Stimulated activated CD8-positive, alpha-beta memory T cell treated with anti-CD3 and anti-CD28 coated beads, Interleukin-4, amount 100 ng/mL, for 4 hours (primary cell): ENCODE results near the gene UGT1A1.

Experiments used
- DNase-seq, 2 donors: peaks; one replicate each; pipeline ENCODE4 v3.0.0-alpha.2; 2020; ENCODE audit warnings: low read depth in 2 of 2, low spot score in 1 of 2

The UGT1A1 gene

DNA sequence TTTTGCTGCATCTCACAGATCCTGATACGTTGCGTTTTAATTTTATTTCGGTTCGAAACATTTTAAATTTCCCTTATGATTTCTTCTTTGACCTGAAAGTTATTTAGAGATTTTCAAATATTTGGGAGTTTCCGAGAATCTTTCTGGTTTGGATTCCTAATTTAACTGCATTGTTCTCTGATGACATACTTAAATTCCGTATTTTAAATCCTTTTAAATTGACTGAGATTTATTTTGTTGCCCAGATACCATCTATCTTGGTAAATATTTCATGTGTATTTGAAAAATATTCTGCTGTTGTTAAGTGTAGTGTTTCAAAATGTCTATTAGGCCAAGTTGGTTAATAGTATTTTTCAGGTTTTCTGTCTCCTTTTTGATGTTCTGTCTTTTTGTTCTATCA lies 55.8 kb downstream of the UGT1A1 start:
- DNase-seq = no peak

DNA sequence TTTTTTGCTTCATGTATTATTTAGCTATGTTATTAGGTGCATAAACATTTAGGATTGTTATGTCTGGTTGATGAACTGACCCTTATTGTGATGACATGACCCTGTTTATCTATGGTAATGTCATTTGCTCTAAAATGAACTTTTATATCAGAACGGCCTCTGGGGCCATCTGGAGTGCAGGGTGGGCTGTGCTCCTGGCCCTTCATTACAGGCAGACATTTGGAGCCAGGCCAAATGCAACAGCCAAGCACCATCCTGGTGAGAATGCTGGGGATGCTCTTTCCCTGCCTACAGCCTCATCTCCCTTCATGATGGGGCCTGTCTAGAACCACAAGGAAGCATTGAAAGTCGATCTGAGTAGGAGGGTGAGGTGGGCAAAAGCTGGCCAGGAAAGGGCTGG lies 56.3 kb downstream of the UGT1A1 start:
- DNase-seq = no peak

DNA sequence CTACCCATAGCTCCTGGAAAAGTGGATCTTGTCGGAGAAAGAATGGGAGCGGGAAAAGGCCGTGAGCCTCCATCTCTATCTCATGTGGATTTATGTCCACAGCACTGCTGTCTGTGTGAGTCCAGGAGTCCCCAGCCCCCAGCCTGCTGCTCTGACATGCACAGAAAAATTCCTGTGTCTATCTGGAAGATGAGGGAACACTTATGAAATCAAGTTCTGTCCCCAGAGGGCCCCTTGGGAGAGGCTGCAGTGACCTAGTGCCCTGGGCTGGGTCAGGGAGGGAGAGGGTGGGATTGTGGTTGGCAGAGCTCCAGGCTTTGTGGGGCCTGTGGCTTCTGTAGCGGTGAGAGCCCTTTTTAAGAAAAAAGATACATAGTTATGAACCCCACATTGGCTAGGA lies 56.7 kb downstream of the UGT1A1 start:
- no peak for DNase-seq

DNA sequence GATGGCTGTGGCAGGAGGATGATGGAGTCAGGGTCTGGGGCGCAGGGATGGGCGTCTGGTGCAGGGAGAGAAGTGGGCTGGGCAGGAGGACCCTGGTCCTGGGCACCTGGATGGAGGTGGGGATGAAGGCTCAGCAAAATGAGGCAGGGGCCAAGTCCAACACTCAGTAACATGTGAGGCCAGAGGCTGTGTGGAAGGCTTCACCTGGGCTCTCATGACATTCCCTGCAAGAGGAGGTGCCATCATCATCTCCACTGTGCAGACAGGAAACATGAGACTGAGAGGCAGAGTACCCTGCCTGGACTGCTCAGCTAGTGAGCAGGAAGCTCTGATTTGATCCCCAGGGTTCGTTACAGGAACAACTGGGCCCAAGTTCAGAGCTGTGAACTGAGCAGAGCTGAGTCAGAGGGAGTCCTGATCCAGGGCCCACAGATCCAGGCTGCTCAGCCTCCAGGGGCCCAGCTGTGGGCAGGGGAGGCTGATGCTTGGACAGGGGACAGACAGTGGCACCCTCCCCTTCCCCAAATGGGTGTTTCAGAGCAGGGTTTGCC lies 57.4 kb downstream of the UGT1A1 start:
- no peak for DNase-seq

DNA sequence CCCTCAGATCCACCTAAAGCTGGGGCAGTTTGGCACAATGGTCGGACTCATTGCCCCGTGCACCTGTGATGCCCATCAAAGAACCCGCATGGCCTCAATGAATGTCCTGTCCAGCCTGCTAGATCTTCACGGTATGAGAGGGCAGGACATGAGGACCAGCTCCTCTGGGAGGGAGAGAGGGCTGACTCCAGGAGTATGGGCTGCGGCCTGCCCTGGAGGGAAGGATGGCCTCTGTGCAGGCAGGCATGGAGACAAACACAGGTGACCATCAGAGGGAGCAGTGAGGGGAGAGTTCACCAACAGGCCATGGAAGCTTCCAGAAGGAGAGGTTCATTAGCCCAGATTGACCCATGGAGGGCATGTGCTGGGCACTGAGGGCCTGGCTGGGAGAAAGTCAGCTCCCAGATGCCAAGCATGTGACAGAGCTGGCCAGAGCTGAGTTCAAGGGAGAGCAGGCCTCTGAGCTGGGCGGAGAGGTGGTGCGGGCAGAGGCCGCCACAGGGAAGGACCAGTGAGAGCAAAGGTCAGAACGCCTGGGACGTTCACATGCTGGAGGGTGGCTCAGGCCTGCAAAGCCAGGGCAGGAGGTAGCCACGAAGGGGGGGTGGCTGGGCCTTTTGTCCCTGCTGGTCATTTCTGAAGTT lies 58.0 kb downstream of the UGT1A1 start:
- no peak for DNase-seq

DNA sequence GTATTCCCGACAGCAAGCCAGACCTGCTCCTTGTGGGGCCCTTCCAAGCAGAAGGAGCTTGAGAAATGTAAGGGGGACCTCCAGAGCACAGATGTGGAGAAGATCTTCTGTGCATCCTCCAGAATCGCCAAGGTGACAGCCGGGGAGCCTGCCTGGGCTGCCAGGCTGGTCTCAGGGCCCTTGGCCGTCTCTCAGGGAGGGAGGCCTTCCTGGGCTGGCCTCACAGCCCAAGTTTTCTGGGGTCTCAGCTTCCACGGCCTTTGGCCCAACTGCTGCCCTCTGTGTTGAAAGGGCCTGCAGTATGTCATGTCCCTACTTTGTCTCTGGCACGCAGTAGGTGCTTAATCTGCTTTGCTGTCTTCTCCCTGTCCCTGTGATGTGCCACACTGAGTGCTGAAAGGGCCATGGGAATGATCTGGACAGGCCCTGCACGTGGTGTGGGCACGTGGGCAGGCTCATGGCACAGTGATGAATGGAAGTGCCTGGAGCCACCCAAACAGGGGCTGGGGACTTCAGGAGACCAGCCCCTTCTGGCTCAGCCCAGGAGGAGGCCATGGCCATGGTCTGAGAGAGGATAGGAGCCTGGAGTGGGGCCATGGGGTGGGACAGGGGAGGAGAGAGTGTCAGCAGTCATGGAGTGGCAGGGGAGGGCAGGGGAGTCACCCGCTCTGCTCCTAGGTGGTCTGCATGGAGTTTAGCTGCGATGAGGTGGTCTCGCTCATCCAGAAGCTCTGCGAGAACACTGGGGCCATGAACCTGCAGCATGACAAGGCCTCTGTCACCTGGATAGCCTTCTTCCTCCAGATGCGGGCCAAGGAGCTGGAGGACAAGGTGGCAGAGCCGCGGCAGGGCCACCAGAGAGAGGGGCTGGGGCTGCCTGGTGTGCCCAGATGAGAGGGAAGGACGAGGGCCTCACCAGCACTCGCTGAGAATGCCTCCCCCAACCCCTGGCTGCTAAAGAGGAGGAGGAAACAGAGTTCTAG lies 58.9 kb downstream of the UGT1A1 start:
- no peak for DNase-seq

DNA sequence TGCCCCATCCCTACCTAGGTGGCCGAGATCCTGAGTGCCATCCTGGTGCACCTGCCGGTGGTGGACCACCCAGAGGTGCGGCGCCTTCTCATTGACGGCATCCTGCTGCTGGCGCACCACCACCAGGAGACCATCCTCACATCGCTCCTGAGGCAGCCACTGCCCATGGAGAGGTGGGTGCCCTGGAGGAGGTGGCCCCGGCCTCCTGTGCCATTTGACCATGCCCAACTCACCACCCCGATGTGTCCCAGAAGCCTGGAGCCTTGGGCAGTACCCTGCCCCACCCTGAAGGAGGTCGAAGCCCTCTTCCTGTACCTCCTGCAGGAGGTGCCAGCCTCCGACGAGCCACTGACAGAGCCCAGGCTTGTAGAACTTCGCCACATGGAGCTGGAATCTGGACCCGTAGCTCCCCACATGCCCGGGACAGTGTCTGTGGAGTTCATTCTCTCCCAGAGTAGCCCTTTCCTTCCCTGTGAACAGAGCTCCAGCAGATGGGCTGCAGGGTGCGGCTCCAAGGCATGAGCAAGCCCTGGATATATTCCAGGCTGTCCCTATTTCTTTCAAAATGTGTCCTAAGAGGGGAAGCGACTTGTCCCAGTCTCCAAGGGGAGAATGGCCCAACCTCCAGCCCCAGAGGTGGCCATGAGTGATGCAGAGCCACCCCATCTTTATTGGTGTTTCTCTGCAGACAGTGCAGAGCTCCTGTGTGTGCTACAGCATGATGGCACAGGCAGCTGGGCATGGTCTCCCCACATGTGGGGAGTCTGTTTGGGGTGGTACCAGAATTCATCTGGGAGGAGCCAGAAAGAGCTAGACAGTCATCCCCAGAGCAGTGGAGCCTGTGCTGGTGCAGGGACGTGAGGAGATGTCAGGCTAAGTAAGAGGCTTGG lies 60.1 kb downstream of the UGT1A1 start:
- DNase-seq = no peak

DNA sequence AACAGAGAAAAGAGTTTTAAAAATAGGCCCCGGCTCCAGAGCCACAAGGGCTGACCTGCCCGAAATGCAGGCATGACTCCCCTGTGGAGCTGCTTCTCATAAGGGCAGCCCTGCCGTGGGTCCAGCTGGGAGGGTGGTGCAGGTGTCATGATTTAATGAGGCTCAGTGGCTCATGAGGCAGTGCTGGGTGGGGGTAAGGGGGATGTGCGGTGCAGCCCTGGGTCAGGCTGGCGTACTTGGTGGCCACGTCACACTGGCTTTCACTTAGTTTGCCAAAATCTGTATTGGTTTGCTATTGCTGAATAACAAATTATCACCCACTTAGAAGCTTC lies 60.7 kb downstream of the UGT1A1 start:
- DNase-seq = no peak

DNA sequence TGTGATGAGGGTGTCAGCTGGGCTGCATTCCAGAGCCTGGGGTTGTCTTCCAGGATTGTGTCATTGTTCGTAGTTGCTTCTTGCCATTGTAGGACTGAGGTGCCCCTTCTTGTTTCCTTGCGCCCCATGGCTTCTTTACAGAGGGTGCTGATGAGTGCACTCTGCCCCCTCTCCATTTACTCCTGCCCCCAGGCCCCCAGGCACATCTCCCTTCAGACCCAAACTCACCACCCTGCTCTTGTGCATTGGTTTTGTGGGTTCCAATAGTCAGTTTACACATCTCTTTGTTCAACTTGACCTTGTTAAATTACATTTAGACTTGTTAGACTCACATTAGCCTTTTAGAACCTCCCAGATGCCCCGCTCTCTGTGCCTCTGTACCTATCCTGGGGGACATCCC lies 61.1 kb downstream of the UGT1A1 start:
- no peak for DNase-seq

DNA sequence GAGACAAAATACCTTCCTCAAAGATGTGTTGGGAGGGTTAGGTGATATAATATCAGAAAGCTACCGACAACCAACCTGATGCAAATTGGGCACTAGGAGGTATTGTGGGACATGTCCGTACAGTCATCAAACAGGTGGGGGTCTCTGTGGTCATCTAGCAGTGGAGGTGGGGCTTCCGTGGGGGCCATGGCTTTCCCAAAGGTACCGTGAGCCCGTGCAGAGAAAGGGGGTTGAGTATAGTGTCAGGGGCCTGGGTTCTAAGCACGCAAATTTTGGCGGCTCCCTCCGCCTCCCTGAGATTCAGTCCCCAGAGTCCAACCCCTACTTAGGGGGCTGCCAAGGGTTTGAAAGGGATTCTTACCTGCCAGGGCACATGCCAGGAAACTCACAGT lies 61.6 kb downstream of the UGT1A1 start:
- DNase-seq = no peak

DNA sequence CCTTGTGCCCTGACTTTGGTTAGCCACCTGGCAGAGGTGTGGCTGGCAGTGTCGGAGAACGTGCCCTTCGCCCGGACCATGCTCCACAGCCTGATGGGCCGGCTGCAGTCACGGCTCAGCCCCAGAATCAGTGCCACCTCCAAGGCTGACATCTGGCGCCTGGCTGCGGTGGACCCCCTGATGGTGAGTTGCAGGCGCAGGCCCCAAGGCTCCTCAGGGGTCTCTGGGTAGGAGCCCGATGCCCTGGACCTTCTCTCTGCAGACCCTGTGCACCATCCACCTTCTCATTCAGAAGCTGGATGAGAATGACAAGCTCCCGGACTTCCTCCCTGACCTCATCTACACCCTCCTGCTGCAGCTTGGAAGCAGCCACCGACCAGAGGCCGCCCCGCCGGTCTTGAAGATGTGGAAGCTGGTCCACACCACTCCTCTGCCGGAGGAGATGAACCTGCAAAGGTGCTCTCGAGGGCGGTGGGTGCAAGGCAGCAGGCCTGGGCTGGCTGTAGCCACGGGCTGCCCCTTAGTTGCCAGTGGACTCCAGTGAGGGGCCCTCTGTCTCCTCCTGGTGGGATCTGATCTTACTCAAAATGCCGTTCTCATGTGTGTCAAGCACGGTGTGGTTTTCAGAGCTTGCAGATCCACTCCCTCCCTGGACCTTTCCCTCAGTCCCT lies 62.2 kb downstream of the UGT1A1 start:
- no peak for DNase-seq
